Middle frontal gyrus (tissue), 1 donor: Measurements from ENCODE around the gene VAV1.
A peak's percentile ranks its signal among the peaks of the same experiment; 100 is the strongest.

Source experiments
- DNase-seq: peaks from one replicate; pipeline ENCODE4 v3.0.0-alpha.2; 2015; ENCODE audit warnings: low spot score; ENCODE audit errors: extremely low spot score

VAV1 gene, protein sequence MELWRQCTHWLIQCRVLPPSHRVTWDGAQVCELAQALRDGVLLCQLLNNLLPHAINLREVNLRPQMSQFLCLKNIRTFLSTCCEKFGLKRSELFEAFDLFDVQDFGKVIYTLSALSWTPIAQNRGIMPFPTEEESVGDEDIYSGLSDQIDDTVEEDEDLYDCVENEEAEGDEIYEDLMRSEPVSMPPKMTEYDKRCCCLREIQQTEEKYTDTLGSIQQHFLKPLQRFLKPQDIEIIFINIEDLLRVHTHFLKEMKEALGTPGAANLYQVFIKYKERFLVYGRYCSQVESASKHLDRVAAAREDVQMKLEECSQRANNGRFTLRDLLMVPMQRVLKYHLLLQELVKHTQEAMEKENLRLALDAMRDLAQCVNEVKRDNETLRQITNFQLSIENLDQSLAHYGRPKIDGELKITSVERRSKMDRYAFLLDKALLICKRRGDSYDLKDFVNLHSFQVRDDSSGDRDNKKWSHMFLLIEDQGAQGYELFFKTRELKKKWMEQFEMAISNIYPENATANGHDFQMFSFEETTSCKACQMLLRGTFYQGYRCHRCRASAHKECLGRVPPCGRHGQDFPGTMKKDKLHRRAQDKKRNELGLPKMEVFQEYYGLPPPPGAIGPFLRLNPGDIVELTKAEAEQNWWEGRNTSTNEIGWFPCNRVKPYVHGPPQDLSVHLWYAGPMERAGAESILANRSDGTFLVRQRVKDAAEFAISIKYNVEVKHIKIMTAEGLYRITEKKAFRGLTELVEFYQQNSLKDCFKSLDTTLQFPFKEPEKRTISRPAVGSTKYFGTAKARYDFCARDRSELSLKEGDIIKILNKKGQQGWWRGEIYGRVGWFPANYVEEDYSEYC

DNA sequence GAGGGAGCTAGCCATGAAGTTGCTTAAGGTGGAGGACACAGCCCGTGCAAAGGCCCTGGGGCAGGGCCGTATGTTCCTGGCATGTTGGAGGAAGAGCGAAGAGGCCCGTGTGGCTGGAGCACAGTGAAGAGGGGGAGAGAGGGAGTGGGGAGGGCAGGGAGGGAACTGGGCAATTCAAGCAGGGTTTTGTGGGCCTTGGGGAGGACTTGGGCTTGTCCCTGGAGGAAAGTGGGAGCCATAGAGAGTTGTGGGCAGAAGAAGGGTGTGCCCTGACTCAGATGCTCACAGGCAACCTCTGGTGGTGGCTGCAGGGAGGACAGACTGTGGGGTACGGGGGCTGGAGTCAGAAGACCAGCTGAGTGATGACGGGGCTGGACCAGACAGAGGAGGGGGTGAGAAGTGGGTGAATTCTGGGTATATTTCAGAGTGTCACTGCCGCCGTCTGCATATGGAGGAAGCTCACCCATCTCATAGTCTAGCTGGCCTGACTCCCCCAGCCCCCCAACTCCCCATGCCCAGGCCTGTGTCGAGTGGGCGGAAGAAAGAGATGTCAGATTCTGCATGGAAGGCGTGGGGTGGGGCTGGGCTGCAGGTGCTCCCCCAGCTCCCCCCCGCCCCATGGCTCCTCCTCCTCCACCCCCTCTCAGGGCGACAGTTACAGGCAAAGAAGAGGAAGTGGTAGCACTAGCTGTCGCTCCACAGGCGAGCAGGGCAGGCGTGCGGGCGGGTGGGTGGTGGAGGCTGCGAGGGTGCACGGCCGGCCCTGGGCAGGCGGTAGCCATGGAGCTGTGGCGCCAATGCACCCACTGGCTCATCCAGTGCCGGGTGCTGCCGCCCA, at the start of gene VAV1:
TSS of gene VAV1 (plus strand) at position 681 of the 838 bp plus-strand sequence. CDS start at position 781, 100 bp downstream.
- no peak for DNase-seq

DNA sequence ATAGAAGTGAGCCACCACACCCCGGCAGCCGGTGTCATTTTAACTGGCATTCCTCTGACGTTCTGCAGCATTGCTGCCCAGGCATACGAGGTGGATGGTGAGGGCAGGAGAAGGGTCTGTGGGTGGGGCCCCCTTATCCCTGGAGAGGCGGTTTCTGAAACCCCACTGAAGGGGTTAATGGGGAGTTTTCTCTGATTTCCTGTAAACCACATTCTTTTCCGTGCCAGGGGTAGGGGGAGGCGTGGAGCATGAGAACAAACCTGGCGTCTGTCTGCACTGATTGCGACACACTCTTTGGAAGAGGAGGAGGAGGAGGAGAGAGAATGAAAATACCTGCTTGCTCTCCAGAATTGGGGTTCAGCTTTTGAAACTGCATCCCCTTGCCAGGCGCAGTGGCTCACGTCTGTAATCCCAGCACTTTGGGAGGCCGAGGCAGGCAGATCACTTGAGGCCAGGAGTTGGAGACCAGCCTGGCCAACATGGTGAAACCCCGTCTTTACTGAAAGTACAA, 49.3 kb upstream of the VAV1 start:
- DNase-seq, result no peak

DNA sequence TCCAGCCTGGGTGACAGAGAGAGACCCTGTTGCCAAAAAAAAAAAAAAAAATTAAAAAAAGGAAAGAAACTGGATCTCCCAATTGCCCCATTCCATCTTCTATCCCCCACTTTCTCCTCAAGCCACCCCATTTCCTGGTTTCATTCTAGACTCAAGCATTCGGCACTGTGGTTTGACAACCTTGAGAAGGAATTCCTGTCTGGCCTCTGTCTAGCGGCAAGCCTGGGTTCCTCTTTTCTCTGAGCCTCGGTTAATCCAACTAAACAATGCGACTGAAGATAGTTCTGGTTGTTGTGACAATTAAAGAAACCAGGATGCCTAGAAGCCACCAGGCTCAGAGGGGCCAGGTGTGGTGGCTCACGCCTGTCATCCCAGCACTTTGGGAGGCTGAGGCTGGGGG, 48.8 kb upstream of the VAV1 start:
- DNase-seq, result no peak

DNA sequence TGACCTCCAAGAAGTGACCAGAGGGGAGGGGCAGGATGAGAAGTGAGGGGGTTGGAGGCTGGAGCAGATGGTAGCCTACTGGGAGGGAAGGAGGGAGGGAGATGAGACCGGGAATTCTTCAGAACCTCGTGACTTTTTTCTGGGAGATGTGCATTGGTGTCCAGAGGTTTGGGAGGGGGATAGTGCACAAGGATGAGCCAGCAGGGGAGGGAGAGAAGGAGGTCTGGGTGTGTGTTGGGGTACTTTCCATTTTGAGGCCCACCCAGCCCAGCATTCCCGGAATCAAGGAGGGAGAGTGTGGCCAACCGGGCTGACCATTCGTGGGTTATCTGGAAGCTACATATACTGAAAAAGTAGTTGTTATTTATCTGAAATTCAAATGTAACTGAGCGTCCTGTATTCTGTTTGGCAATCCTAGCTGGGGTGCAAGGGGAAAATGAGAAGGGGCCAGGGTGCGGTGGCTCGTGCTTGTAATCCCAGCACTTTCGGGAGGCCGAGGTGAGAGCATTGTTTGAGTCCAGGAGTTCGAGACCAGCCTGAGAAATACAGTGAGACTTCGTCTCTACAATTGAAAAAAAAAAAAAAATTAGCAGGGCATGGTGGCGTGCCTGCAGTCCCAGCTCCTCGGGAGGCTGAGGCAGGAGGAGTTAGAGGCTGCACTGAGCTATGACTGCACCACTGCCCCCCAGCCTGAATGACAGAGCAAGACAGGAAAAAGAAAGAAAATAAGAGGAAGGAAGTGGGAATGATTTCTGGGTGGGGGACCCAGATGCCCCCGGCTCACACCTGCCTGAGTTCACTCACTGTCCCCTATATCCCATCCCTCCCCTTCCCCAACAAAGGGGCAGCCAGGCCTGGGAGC, 47.6 kb upstream of the VAV1 start:
- no peak for DNase-seq

DNA sequence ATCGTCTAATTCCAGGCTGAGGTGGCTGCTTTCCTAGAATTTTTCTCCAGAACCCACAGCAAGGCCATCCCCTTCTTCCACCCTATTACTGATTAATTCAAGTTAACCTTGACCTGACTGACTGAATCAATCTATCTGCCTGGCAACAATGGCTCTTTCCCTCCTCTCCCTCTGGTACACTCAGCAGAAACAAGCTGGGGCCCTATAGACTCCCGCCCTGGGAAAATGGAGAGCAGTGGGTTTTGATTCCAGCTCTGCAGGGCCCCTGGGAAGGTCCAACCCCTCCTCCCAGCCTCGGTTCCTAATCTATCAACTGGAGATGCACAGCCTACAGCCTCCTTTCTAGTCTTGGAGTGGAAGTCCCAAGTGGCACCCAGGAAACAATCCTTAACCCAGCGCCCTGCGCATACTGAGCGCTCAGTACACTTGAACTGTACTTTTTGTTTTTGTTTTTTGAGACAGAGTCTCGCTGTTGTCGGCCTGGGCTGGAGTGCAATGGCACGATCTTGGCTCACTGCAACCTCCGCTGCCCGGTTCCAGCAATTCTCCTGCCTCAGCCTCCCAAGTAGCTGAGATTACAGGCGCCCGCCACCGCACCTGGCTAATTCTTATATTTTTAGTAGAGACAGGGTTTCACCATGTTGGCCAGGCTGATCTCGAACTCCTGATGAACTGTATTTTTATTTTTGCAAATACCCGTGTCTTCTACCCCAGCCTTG, 46.8 kb upstream of the VAV1 start:
- DNase-seq, result no peak

DNA sequence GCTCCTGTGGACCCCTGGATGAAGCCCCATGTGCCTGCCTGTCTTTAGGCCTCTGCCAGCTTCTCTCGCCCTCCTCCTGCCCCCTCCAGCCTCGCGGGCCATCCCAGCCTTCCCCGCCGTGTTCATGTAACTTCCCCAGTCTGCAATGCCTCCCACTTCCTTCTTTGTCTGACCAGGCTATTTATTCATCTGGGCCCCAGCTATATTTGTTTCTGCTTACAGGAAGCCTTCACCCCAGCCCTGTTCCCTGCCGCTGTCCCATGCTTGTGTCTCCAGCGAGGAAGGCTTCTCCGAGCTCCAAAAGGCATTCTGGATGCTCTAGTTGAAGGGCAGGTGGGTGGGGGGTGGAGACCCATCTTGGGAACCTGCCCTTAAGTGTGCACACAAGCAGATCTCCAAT, 44.2 kb upstream of the VAV1 start:
- DNase-seq, result no peak

DNA sequence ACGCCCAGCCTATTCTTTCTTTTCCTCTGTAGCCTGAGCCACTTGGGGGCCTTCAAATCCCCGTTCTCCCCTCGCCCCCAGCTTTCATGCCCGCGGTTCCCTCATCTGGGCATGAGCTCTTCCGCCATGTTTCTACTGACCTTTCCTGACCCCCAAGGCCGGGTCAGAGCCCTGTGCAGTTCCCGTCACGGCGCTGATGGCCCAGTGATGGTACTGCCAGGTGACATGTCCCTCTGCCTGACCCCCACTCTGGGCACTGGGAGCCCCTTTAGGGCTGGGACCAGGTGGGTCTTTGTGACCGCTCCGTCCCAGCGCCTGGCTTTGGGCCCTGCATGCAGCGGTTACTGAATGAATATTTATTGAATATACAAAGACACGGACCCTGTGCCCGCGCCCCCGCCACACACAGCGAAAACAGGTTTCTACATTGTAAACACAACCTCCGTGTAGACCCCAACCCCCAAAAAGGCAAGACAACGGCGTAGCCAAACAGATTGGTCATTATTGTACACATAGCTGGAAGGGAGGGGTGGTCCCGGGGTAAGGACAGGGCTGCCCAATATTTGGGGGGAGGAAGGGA, 42.8 kb upstream of the VAV1 start:
- no peak for DNase-seq

DNA sequence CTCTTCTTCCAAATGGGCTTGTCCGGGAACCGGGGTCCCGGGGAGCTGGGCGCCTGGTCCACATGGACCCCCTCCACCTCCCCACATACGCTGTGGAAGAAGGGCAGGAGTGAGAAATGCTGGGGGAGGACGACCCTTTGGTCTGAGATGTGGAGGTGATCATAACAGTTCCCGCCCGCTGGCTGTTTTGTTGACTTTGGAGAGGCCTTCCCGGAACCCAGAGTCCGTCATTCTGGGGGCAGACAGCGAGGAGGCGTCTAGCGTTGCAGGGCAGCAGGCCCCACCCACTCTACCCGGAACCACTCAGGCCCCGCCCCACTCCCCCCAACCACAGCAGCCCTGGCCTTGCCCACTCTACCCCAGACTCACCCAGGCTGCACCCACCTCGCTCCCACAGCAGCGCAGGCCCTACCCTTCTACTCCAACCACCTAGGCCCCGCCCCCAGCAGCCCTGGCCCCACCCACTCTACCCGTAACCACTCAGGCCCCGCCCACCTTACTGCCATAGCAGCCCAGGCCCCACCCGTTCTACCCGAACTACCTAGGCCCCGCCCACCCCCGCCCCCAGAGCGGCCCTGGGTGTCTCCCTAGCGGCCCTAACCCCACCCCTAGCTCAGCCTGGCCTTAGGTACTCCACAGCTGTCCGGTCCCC, 42.2 kb upstream of the VAV1 start:
- no peak for DNase-seq

DNA sequence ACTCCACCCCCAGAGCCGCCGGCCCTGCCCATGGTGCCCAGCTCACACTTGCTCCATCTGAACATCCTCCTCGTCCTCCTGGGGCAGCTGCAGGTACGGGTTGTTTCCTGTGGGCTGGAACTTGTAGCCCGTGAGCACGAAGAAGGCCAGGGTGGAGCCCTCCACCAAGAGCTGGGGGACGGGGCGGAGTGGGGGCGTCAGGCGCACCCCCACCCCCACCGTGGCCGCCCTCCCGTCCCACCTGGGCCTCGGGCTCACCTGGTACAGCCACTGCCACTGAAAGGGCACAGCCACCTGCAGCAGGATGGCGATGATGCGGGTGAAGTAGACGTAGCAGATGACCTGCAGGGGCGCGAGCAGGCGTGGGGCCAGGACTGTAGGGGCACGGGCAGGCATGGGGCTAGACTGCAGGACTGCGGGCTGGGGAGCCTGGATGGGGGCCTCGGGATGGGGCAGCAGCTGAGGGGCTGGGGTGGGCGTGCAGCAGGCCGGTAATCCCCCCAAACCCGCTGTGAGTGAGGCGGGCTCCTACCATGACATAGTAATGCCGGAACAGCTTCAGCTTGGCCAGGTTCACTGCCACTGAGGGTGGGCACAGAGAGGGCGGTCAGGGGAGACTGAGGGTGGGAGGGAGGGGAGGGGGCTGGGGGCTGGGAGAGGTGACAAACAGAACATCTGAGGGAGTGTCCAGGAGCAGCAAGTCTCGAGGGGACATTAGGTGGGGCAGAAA, 41.4 kb upstream of the VAV1 start:
- no peak for DNase-seq

DNA sequence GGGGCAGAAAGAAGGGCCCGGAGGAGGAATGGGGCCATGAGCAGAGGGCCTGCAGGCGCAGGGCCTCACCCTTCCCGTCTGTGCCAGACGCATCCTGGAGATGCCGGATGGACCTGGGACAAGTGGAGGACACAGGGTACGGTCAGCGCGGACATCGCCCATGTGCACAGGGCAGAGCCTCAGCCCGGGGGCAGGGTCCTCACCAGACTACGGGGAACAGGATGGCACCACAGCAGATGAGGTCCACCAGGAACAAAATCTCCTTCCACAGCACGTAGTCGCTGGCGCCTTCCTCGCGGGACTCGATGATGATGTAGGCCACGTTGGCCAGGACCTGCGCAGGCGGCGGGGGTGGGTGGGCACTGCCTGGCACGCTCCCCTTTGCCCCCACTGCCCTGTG, 40.7 kb upstream of the VAV1 start:
- DNase-seq, result no peak

DNA sequence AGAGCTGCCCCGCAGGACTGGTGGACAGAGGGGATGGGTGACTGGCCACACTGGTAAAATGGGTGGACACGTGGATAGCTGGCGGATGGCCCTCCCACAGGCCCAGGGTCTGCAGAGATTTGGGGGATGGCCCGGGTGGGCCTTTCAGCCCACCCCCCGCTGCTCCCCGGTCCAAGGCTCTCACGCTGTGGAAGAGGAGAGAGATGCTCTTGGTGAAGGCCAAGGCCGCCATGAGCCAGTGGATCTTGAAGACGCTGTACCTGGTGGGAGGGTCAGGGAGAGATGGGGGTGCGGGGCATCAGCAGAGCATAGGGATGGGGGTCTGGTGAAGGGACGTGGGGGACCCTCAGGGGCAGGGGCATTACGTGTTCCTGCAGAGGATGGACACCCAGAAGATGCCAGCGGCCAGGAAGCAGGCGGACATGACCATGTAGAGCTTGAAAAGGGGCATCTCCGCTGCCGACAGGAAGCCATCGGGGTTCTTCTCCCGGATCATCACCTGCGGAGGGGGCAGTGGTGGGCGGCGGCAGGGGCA, 39.6 kb upstream of the VAV1 start:
- DNase-seq, result no peak

DNA sequence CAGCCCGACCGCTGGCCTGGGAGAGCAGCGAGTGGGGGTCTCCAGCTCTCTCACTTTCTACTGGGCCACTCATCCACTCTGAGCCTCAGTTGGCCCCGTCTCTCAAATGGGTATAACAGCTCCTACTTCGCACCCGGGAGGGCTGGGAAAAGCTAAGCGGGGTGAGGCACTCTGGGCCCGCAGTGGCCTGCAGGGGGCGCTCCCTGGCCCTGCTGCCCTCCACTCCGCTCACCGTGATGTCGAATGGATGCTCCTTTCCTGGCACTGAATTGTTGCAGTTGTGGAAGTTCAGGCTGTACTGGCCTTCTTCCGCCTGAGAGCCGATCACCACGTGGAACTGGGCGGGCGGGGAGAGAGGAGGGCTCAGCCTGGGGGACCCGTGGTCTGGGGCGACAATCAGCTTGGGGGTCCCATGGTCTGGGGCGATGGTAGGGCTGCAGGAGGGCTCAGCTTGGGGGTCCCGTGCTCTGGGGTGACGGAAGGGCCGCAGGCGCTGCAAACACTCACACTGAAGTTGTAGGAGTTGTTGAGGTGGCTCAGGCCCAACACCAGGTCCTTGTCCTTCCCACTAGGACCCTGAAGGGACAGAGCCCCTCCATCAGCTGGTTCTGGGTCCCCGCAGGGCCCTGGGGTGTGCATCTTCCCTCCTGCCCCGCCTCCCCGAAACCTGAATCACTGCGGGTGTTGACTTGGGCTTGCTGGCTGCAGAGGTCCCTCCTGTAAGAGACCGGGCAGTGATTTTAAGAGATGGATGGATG, 39.0 kb upstream of the VAV1 start:
- DNase-seq, result no peak

DNA sequence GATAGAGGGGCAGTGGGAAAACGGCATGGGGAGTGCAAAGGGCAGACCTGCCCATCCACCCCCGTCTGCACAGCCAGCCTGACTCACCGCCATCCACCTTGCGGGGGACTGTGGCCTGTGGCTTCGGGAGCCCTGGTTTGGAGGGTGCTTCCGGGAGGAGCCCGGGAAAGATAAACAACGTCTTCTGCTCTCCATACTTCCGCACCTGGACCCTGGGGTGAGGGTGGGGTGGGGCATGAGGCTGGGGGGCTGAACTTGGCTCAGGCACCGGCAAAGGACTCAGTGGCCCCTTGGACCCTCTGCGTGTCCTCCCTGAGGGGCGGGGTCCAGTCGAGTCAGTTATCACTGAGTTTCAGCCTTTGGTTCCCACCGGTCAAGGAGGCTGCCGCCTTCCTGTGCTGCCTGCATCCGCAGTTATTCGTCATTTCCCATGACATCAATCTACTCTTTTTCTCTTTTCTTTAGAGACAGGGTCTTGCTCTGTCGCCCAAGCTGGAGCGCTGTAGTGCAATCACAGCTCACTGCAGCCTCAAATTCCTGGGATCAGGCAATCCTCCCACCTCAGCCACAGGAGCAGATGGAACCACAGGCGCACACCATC, 38.3 kb upstream of the VAV1 start:
- no peak for DNase-seq

DNA sequence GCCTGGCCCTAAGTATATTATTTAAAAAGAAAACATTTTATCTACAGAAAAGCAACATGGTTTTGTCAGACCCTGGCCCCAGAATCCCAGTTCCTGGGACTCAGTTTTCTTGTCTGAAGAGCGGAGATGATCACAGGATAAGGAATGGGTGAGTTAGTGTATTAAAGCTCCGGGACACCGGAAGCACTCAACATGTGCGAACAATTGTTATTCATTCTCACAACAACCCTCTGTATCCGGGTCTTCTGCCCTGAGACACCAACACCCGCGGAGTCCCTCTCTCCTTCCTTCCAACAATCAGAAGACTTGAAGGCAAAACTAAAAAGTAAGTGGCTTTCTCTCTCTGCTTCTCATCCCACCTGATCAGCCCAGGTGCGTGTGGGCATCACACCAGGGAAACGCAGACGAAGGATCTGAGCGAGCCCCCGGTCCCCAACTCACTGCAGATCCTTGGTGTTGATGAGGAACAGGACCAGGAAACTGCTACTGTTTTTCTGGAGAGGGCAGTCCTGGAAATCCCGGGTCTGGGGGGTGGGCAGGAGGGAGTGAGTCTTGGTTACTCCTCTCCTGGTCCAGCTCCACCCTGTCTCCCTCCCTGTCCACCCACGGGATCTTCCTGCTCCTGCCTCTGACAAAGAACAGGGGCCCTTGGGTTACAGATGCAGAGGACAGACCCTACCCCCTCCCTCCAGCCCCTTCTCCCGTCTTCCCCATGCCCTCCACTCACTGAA, 37.2 kb upstream of the VAV1 start:
- DNase-seq, result no peak

DNA sequence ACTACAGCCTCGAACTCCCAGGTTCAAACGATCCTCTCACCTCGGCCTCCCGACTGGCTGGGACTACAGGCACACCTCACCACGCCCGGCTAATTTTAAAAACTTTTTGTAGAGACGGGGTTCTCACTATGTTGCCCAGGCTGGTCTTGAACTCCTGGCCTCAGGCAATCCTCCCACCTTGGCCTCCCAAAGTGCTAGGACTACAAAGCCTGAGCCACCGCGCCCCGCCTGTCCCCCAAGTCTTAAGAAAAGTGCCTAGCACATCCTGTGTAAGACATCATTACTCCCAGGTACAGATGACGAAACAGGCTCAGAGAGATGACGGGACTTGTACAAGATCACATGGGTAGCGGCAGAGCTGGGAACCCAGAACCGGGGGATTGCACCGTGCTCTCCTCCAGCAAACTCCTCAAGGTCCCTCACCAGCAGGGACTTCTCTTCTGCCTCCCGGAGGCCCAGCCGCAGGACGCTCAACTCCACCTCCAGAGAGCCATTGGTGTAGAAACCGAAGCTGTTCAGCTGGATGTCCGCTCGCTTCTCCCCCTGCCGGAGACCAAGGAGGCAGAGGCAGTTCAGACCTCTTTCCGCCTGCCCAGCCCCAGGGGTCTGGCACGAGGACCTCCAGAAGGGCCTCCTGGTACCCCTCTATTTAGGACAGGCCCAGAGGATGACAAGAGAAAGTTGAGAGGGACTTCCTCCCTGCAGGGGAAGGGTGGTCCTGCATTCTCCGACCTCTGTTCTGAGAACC, 36.2 kb upstream of the VAV1 start:
- DNase-seq, result peak; percentile 22

DNA sequence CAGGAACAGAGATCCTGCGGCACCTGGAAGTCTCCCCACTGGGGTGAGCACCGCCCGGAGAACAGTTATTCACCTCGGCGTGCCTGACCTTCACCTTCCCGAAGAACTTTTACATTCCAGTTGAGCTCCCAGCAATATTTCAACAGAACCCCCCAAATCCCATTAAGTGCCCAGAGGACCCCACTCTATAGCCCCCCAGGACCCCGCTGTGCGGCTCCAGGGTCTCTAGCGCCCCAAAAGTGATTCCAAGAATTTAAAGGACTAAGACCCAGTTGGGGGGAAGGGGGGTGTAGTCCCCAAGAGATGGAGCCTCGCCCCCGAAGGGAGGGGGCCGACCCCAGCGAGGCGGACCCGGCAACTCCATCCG, 35.6 kb upstream of the VAV1 start:
- DNase-seq, result no peak
